Gastrocnemius medialis (tissue), 4 donors: ENCODE measurements around the gene TRAIP.

Experiments
- POLR2A ChIP-seq, 2 donors: fragments of 450-650 bp; IDR thresholded peaks; one replicate each; pipeline ENCODE4 v1.6.1; 2017; ENCODE audit warnings: antibody characterized with exemption in 2 of 2, mild to moderate bottlenecking in 2 of 2, moderate library complexity in 2 of 2
- TF ChIP-seq, protein P1 (sequence below), 5 experiments: fragments of 450-650 bp in 3 of 5; fragments of 200-600 bp in 2 of 5; sonication (generic) in 2 of 5; IDR thresholded peaks in 4 of 5; conservative IDR thresholded peaks in 1 of 5; 1 replicate in 4 of 5; 2 replicates in 1 of 5; pipeline ENCODE4 v1.5.1; 2016 to 2019; ENCODE audit warnings: antibody characterized with exemption in 5 of 5, mild to moderate bottlenecking in 3 of 5, moderate library complexity in 3 of 5

DNA sequence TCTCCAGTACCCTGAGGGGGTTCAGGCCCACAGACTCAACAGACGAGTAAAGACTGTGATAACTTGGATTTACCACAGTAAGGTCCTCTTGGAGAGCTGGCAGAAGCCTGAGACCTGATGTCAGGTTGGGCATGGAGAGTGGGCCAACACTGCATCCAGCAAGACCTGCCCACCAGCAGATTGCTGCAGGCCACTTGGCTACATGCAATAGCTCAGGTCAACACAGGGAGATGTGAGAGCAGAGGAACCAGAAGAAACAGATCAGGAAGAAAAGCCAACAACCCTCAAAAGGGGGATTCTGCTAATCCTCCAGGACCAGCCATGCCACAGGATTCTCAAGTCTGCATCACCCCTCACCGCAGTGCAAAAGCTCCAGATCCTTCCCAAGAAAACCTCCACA is 68.3 kb downstream of the TRAIP start:
- TF ChIP-seq, protein P1, sequence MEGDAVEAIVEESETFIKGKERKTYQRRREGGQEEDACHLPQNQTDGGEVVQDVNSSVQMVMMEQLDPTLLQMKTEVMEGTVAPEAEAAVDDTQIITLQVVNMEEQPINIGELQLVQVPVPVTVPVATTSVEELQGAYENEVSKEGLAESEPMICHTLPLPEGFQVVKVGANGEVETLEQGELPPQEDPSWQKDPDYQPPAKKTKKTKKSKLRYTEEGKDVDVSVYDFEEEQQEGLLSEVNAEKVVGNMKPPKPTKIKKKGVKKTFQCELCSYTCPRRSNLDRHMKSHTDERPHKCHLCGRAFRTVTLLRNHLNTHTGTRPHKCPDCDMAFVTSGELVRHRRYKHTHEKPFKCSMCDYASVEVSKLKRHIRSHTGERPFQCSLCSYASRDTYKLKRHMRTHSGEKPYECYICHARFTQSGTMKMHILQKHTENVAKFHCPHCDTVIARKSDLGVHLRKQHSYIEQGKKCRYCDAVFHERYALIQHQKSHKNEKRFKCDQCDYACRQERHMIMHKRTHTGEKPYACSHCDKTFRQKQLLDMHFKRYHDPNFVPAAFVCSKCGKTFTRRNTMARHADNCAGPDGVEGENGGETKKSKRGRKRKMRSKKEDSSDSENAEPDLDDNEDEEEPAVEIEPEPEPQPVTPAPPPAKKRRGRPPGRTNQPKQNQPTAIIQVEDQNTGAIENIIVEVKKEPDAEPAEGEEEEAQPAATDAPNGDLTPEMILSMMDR (IDR thresholded peaks at IDR 0.05 in 4 of 5, conservative IDR thresholded peaks at IDR 0.05 in 1 of 5), result no peak
- TF ChIP-seq POLR2A (IDR thresholded peaks at IDR 0.05), result no peak
